Left colon (tissue), 2 donors: ENCODE measurements around the gene RNF126. TPM values are rescaled to one million over a fixed set of nuclear protein-coding genes. Genes with fewer than 3 reads are reported as not detected.
"Not testable (repeated sequence)": the region's sequence is repeated elsewhere in the genome, so short reads cannot be mapped to it uniquely, and the experiment has no call there.

Experiments used
- ATAC-seq: fragments of 200-7000 bp; cut with Tn5 transposase; one replicate; pipeline ENCODE4 v1.9.1; 2020; ENCODE audit warnings: mild to moderate bottlenecking, moderate library complexity
- DNase-seq, 2 donors: peaks; one replicate each; pipeline ENCODE4 v3.0.0-alpha.2; 2020
- intact Hi-C, 2 donors: fragments of 100-400 bp; cut with DNase I in 1 of 2; cut with micrococcal nuclease in 1 of 2; formaldehyde crosslinking; loops; one replicate each; pipeline versions ENCODE4 v1.11.2 to v1.14.0; 2022; cut with DNase I, micrococcal nuclease
- total RNA-seq, 2 donors: library from RNA; stranded (reverse); fragmentation: NEBNext Ultra II Directional; extraction: Animal tissue kit (Norgen Biotek cat#: 25700); gene quantifications; one replicate each; pipeline ENCODE4 v1.2.1, GENCODE V29; 2021
- donor health status: DM: no; HTN: no; CAD: no.
- donor health status: DM: yes; HTN: yes; CAD: no.

The RNF126 gene
- total RNA-seq, 2 donors from 2014 or later = 60.1 to 73.1 TPM

DNA sequence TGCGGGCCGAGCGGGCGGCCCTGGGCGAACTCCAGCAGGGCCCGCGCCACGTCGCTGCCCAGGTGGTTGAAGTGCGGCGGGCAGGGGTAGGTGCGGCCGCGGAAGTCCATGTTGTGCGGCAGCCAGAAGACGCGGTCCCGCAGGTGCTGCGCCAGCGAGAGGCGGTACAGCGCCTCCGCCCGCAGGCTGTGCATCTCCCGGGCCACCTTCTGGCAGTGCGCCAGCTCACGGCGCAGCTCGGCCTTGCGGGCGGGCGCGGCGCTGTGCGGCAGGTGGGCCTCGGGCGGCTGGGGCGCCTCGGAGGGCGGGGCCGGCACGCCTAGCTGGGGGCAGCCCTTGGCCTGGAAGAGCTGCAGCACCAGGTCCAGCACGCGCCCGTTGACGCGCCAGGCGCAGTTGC is 41.8 kb downstream of the RNF126 start:
- ATAC-seq, intact Hi-C loops, DNase-seq: not testable (repeated sequence)

DNA sequence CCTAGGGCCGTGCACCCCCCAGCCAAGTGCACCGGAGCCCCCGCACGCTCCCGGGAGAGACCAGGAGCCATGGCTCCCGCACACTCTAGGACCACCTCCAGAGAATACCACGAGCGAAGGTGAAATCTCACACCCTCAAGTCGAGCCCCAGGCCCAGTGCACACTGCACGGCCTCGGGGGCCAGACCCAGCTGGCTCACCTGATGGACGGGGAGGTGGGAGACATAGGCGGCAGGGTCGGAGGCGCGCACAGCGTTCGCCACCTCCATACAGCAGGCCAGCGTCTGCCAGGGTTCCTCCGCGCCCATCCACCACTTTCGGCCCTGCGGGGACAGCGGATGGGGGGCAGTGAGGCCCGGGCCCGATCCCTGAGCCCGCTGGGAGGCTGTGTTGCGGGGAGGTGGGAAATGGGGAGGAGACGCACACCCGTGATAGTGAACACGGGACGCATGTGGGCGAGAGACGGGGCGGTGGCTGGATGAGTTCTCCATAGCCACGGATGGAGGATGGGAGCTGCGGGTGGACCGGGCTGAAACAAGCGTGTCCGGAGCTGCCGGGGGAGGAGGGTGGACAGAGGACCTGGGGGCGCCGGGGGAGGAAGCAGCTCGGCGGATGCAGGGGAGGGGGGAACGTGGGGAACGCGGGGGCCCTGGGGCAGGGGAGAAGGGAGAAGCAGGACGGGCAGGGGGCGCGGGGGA is 42.7 kb downstream of the RNF126 start:
- DNase-seq (no peak), ATAC-seq (no peak)
- intact Hi-C loops = no loop called here

GRCh38 chr19:619286-620002 is 43.6 kb downstream of the RNF126 start:
- no peak for DNase-seq
- intact Hi-C loops = no loop called here
- ATAC-seq = no peak

DNA sequence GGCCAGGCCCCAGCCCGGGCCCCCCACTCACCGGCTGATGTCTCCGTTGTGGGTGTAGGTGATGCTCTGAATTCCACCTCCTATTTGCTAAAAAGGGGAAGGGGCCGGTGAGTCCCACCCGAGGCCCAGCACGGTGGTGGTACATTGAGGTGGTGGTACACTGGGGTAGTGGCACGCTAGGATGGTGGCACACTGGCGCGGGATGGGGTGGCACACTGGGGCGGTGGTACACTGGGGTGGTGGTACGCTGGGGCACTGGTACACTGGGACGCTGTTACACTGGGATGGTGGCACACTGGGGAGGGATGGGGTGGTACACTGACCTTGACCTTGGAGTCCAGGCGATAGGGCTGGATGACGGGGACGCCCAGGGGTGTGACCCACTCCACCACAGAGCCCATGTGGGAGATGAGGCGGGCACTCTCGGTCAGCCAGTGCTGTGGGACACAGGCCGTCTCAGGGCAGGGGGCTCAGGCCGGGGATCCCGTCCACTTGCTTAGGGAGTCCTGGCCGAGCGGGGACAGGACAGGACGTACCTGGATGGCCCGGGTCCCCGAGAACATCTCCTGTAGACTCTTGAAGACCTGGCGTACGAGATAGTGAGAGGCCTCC is 44.2 kb downstream of the RNF126 start:
- intact Hi-C loops = no loop called here
- no peak for DNase-seq
- no peak for ATAC-seq

DNA sequence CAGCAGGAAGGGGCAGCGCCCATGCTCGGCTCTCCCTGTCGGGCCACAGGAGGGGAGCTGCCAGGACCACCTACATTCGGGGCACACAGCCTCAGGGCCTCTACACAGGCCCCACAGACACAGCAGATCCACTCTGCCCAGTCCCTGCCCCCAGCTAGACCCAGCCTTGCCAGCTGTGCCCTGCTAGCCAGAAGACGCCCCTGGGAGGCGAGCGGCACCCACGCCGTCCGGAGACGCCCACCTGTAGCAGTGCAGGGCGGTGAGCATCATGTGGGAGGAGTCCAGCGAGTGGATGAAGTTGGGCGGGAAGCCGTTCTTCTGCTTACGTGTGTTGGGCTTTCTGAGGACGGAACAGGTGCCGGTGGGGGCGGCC is 44.8 kb downstream of the RNF126 start:
- intact Hi-C loops = no loop called here
- DNase-seq = no peak
- no peak for ATAC-seq

GRCh38 chr19:617551-618246 is 45.3 kb downstream of the RNF126 start:
- intact Hi-C loops = no loop called here
- DNase-seq (no peak), ATAC-seq (no peak)

DNA sequence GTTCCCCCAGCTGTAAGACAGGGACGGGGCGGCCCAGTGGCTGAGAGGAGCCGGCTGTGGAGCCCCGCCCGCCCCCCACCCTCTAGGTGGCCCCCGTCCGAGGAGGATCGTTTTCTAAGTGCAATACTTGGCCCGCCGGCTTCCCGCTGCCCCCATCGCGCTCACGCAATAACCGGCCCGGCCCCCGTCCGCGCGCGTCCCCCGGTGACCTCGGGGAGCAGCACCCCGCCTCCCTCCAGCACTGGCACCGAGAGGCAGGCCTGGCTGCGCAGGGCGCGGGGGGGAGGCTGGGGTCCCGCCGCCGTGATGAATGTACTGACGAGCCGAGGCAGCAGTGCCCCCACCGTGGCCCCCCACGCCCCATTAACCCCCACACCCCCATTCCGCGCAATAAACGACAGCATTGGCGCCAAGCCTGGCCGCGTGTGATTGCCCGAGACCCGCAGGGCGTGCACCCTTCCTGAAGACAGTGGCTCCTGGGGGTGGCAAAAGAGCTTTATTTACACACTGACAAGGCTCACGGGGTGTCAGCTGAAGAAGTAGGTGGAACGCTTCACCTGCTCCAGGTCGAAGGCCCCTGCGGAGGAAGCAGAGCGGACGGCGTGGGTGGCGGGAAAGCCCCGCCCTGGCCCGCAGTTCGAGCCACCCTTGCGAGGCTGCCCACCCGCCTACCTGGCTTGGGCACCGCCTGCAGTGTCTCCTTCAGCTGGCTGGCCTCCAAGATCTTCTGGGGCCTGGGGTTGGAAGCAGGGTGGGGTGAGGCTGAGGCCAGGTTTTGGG is 46.1 kb downstream of the RNF126 start:
- intact Hi-C loops = no loop called here
- ATAC-seq (peak; percentile 10), DNase-seq (no peak)

- peak; percentile 18 for ATAC-seq
- DNase-seq = no peak
- intact Hi-C loops = no loop called here
Measured at GRCh38 chr19:616062-616700, 46.8 kb downstream of the RNF126 start.

GRCh38 chr19:615619-616018 is 47.4 kb downstream of the RNF126 start:
- DNase-seq (no peak), ATAC-seq (peak; percentile 63)
- intact Hi-C loops = no loop called here

GRCh38 chr19:613732-614567 is 49.1 kb downstream of the RNF126 start:
- intact Hi-C loops = no loop called here
- no peak for DNase-seq
- no peak for ATAC-seq

DNA sequence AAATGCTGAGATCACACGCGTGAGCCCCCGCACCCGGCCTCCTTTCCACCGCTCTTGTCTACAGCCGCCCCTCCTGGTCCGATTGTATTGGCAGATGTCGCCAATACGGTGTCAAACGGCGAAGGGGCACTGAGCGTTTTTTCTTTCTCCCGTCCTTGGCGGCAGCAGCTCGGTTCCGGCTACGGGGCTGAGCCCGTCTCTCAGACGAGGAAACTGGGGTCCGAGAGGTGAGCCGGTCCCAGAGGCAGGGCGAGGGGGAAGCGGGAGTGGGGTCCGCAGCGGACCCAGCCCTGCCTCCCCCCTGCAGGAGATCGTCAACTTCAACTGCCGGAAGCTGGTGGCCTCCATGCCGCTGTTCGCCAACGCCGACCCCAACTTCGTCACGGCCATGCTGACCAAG is 50.1 kb downstream of the RNF126 start:
- intact Hi-C loops = no loop called here
- DNase-seq (no peak), ATAC-seq (no peak)

DNA sequence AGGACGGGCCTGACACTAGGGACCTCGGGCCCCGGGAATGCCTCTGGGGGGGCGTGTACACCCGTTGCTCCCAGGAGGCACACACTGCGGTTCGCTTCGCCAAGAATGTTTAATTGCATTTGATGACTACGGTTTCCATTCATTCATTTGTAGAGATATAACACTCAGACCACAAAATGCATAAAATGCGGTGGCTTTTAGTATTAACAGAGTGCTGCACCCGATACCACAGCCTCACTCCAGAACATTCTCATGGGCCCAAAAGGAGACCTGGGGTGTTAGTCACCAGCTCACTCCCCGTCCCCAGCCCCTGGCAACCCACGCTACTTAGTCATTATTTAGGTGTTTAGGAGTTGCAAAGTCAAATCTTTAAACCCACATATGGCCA is 51.5 kb downstream of the RNF126 start:
- intact Hi-C loops = no loop called here
- DNase-seq (no peak), ATAC-seq (no peak)

DNA sequence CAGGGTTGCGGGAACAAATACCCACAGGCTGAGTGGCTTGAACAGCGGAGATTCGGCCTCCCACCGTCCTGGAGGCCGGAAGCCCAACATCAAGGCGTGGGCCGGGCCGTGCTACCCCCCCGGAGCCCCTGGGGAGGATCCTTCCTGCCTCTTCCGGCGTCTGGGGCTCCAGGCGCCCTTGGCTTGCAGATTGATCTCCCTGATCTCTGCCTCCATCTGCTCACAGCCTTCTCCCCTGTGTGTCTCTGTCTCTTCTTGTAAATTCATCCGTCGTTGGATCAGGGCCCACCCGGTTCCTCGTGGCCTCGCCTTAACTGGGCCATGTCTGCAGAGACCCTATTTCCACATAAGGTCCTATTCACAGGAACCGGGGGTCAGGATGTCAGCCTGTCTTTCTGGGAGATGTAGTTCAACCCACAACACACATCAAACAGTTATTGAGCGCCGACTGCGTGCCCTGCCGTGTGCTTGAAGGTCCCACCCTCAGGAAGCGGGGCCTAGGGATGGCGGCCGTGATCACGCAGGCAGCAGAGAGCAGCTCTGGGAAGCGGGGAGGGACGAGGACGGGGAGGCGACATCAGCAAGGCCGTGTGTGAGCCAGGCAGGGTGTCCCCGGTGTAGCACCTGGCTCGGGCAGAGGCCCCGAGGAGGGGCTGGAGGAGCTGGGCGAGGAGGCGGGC is 52.1 kb downstream of the RNF126 start:
- intact Hi-C loops = no loop called here
- ATAC-seq = peak; percentile 31
- DNase-seq = peak in 1 of 2 donors; percentile 51

DNA sequence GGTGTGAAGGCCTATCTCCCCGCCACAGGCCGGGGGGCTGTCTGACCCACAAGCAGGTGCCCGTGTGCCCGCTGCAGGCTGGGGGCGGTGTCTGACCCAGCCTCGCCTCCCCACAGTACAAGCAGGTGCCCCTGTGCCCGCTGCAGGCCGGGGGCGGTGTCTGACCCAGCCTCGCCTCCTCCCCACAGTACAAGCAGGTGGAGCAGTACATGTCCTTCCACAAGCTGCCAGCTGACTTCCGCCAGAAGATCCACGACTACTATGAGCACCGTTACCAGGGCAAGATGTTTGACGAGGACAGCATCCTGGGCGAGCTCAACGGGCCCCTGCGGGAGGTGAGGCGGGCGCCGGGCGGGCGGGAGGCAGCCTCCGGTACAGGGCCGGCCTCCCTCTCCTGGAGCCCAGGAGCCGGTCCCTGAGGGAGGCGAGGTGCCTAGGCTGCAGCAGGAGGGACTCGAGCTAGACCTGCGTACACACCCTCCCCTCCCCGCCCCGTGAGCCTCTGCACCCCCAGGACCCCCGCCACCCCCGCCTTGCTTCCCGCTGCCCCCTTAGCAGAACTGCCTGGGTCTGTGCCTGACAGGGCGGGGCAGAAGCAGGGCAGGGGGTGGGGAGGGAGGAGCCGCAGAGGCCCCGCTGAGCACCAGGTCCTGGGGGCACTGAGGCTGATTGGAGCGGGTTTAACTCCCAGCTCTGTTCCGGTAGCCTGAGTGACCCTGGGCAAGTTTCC is 52.8 kb downstream of the RNF126 start:
- no peak for DNase-seq
- ATAC-seq = peak; percentile 66
- intact Hi-C loops = no loop called here

DNA sequence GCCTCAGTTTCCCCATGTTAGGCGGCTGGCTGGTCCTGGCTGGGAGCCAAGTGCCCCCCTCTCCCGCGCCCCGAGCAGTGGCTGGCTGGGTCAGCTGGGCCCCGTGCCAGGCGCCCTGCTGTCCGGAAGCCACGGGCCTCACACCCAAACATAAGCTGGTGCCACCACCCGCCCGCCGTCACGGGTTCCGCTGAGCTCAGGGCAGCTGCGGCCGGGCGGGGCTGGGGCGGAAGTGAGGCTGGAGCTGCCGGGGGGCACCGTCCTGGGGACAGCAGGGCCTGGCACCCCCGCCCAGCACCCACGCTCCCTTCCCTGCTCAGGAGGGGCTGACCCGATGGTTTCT is 54.0 kb downstream of the RNF126 start:
- intact Hi-C loops = no loop called here
- ATAC-seq (peak; percentile 73), DNase-seq (peak; percentile 40 to 58)

DNA sequence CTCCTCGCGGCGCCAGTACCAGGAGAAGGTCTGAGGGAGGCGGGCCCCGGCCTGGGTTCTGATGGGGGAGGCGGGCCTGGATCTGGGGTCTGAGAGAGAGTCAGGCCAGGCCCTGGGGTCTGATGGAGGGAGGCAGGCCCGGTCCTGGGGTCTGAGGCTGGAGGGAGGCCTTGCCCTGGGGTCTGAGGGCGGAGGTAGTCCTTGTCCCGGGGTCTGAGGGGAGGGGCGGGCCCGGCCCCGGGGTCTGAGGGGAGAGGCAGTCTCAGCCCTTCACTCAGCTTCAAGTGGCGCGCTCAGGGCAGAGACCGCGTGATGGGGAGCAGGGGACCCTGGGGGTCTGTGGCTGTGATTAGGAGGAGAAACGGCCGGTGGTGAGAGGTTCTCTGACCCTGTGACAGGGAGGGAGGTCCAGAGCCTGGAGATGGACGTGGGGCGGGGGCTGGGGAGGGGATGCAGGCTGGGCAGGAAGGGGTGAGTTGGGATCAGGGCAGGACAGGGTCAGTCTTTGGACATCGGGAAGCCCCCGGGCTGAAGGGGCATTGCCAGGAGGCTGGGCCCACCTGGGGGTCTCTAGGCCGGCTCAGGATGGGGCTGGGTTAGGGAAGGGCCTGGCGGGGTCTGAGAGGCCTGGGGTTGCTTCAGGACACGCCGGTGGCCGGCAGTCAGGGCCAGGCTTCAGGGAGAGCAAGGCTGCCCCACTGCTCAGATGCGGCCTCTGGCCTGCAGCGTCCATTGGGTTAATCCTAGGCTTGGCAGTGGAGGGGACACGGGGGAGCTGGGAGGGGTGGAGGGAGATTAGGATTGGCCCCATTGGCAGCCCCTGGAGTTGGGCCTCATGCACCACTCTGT is 54.6 kb downstream of the RNF126 start:
- ATAC-seq (no peak), DNase-seq (no peak)
- intact Hi-C loops = no loop called here
